ENCODE measurements around the gene GFAP.

GFAP gene

DNA sequence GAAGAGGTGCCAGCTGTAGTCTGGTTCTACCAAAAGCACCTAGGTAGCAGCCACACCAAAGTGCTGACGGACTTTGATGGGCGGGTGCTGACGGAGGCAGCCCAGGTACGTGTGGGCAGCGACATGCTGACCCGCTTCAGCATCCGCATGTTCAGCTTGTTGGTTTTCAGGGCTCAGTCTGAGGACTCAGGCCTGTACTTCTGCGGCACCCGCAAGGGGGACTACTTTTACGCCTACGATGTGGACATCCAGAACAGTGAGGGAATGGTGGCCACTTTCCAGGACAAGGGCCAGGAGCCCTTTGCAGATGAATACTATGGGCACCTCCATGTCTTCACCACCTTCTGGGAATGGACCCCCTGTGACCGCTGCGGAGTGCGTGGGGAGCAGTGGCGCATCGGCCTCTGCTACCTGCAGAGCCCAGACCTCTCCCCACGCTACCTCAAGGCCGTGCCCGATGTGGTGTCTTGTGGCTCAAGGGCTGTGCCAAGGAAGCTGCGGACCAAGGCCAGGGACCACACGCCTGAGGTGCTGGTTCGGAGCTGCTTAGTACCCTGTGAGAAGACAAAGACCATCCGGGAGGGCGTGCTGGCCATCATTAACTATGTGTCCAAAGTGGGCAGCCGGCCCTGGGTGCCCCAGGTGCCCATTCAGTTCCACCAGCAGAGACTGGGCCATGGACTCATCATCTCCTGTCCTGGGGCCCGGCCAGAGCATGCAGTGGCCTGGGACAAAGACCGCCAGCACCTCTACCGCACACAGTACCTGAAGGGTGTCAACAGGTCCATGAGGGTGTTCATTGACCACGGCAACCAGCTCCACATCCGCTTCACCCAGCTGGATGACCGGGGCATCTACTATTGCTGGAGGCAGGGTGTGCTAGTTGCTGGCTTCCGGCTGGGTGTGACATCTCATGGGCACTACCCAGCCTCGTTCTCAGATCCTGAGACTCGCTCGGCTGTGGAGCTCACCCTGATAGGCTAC is 11.0 kb downstream of the GFAP start:
- in situ Hi-C loops (cut with HindIII; ENCODE audit: low sequenced_read_pairs), result loop anchor here (25.0 kb wide), 1 partner anchor 108 kb away; no protein-coding TSS in a partner anchor

DNA sequence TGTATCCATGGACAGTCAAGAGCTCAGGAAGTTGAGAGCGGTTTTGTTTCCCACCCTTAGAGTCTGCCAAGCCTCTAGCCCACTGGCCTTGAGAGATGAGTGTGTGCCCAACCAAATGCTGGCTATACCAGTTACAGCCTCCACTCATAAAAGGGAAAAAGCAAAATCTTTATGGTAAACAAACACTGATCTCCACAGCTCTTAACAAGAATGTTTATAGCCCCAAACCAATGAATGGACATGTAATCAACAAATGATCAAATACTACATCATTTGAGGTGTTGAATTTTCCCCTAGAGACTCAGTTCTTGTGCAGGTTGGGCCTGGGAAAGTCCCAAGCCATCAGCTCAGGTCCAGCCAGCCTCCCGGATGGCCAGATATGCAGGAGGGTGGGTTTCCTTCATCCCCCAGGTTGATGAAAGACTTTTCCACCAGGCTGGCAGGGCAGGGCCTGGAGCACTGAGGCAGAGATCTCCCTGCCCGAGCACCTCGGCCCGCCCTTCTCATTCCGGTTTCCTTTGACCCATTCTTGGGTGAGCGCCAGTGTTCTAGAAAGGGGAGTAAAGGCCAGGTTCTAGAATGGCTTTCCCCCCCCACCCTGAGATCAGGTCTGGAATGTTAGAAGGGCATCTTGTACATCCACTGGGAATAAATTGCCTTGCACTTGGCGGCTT is 12.2 kb downstream of the GFAP start:
- in situ Hi-C loops (cut with HindIII; ENCODE audit: low sequenced_read_pairs), result loop anchor here (25.0 kb wide), 1 partner anchor 109 kb away; no protein-coding TSS in a partner anchor

- in situ Hi-C loops (cut with HindIII; ENCODE audit: low sequenced_read_pairs), result loop anchor here (25.0 kb wide), 1 partner anchor 110 kb away; no protein-coding TSS in a partner anchor
Observed at GRCh38 chr17:44902135-44902760, 13.1 kb downstream of the GFAP start.

- in situ Hi-C loops (cut with HindIII; ENCODE audit: low sequenced_read_pairs), result loop anchor here (25.0 kb wide), 1 partner anchor 111 kb away; no protein-coding TSS in a partner anchor
Observed at GRCh38 chr17:44901411-44901921, 13.8 kb downstream of the GFAP start.

GRCh38 chr17:44900894-44901293 is 14.4 kb downstream of the GFAP start:
- in situ Hi-C loops (cut with HindIII; ENCODE audit: low sequenced_read_pairs), result loop anchor here (25.0 kb wide), 1 partner anchor 111 kb away; no protein-coding TSS in a partner anchor

- in situ Hi-C loops (cut with HindIII; ENCODE audit: low sequenced_read_pairs), result no loop called here
Observed at GRCh38 chr17:44899074-44899782, 16.1 kb downstream of the GFAP start, which contains the start of gene EFTUD2. Gene EFTUD2, minus strand, starts transcription at chr17:44899445. Its CDS starts 4,924 bp downstream, at chr17:44894521.

GRCh38 chr17:44898768-44899073 is 16.6 kb downstream of the GFAP start:
- in situ Hi-C loops (cut with HindIII; ENCODE audit: low sequenced_read_pairs), result no loop called here

GRCh38 chr17:44894642-44895041 is 20.7 kb downstream of the GFAP start:
- in situ Hi-C loops (cut with HindIII; ENCODE audit: low sequenced_read_pairs), result no loop called here

- in situ Hi-C loops (cut with HindIII; ENCODE audit: low sequenced_read_pairs), result no loop called here
Observed at GRCh38 chr17:44892250-44892649, 23.1 kb downstream of the GFAP start.

DNA sequence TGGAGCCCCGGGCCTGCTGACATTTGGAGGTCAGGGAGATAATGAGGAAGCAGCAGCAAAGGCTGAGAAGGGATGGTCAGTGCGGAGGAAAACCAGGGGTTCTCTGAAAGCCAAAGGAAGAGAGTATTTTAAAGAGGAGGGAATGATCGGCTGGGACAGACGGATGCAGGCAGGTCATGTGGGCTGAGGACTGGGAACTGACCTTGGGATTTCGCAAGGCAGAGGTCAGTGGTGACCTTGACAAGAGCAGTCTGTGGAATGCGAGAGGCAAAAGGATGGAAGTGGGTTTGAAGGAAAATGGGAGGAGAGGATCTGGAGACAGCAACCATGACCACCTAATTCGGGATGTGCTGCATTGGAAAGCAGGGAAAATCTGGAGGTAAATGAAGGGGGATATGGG is 26.3 kb downstream of the GFAP start:
- in situ Hi-C loops (cut with HindIII; ENCODE audit: low sequenced_read_pairs), result no loop called here

DNA sequence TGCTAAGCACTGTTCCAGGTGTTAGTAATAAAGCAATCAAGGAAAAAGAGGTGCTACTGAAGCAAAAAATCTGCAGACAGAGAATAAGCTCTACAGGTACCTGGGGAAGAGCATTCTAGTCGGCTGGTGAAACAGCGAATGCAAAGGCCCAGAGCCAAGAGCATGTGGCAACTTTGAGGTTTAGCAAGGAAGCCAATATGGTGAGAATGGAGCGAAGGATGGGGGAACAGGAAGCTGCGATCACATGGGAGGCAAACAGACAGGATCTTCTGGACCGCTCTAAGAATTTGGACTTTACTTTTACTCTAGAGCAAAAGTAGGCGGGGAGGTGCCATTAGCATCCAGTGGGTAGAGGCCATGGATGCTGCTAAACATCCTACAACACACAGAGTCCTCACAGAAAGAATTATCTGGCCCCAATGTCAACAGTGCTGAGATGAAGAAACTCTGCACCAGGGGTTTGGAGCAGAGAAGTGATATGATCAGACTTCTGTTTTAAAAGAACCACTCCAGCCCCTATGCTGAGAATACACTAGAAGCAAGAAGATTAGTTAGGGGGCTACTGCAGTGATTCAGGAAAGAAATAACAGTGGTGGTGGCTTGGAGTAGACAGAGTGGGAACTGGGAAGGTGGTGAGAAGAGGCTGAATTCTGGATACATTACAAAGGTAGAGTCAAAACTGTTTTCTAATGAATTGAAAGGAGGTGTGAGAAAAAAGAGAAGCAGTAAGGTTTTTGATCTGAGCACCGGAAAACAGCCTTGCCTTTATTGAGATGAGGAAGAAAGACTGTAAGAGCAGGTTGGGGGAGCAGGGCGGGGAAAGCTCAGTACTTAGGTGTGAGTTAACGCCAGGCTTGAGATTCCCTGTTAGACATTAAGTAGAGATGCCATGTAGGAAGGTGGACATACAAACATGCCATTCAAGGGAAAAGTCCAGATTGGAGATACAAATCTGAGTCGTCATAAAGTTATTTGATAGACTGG is 27.0 kb downstream of the GFAP start:
- in situ Hi-C loops (cut with HindIII; ENCODE audit: low sequenced_read_pairs), result no loop called here

- in situ Hi-C loops (cut with HindIII; ENCODE audit: low sequenced_read_pairs), result no loop called here
Observed at GRCh38 chr17:44887016-44887415, 28.3 kb downstream of the GFAP start.

- in situ Hi-C loops (cut with HindIII; ENCODE audit: low sequenced_read_pairs), result no loop called here
Observed at GRCh38 chr17:44884941-44885340, 30.4 kb downstream of the GFAP start.

GRCh38 chr17:44881145-44881544 is 34.2 kb downstream of the GFAP start:
- in situ Hi-C loops (cut with HindIII; ENCODE audit: low sequenced_read_pairs), result no loop called here

DNA sequence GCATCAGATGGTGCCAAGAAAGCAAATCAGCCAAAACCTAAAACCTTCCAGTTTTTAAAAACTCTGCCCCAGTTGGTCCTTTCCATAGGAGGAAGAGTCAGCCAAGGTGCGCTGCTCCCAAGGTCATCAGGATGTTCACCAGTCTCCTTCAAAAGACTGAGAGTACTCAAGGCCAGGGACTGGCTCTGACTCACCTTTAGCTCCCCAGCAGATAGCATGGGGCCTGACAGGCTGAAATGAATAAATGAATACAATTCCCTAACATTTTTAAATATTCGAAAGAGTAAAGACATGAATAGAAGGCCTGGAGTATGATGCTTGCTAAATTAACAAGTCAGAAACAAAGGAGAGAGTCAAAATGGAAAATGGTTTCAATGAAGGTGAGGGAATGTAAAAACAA is 35.2 kb downstream of the GFAP start:
- in situ Hi-C loops (cut with HindIII; ENCODE audit: low sequenced_read_pairs), result no loop called here

DNA sequence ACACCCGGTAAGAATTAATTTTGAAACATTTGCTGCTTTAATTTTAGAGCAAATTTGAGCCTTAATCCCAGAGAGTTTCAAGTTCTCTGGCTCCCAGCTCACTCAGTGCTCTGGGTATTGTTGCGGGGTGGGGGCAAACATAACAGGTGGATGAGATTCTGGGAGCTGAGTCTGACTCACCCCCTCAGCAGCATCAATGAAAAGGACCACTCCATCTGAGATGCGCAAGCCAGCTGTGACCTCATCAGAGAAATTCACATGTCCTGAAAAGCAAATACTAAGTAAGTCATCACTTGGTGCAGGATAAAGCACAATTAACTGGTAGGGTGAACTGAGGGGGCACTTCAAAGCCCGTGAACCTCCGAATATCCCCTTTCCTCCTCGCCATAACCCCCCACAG is 35.9 kb downstream of the GFAP start:
- in situ Hi-C loops (cut with HindIII; ENCODE audit: low sequenced_read_pairs), result loop anchor here (5.0 kb wide), 1 partner anchor 37 kb away; no protein-coding TSS in a partner anchor

- in situ Hi-C loops (cut with HindIII; ENCODE audit: low sequenced_read_pairs), result loop anchor here (5.0 kb wide), 1 partner anchor 36 kb away; no protein-coding TSS in a partner anchor
Observed at GRCh38 chr17:44878627-44879221, 36.6 kb downstream of the GFAP start.

DNA sequence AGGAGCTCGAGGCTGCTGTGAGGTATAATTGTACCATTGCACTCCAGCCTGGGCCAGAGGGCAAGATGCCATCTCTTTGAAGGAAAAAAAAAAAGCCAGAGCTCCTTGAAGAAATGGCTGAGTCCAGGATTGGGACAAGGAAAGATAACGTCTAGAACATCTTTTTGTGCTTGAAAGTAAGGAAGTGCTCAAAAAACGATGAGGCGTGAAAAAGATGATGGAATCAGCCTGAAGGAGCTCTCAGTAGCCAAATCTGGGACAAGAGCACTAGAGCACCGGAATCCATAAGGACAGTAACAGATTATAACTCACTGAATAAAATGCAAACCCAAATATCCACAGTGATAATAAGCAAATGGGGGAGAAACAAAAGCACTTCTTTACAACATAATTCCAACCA is 38.2 kb downstream of the GFAP start:
- in situ Hi-C loops (cut with HindIII; ENCODE audit: low sequenced_read_pairs), result loop anchor here (5.0 kb wide), 1 partner anchor 35 kb away; no protein-coding TSS in a partner anchor

DNA sequence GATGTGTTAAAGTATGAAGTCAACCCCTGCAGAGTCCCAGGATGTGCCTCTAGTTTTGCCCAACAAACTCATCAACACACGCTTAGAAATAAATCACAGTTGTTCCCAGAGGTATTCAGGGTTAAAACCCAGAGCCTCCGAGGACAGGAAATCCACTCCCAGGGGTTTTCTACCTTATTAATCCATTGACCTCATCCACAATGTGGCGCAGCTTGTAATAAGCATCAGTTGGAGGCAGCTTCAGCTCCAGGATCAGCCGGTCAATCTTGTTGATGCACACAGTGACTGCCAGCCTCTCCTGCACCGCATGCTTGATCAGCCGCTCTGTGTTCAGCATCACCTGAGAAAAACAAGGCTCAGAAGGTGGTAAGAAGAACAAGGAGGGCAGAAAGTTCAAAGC is 39.5 kb downstream of the GFAP start:
- in situ Hi-C loops (cut with HindIII; ENCODE audit: low sequenced_read_pairs), result loop anchor here (5.0 kb wide), 1 partner anchor 33 kb away; no protein-coding TSS in a partner anchor

All from endothelial cell of hepatic sinusoid (primary cell).